Lower leg skin (tissue), 3 donors: ENCODE results near the gene CLDN11.

ENCODE experiments used
- CTCF ChIP-seq, 3 donors: fragments of 450-650 bp; IDR thresholded peaks; one replicate each; pipeline ENCODE4 v1.5.1; 2016; ENCODE audit warnings: antibody characterized with exemption in 3 of 3, mild to moderate bottlenecking in 3 of 3, moderate library complexity in 2 of 3
- POLR2A ChIP-seq, 2 donors: fragments of 450-650 bp; IDR thresholded peaks; one replicate each; pipeline ENCODE4 v1.6.1; 2016 to 2017; ENCODE audit warnings: antibody characterized with exemption in 2 of 2, mild to moderate bottlenecking in 1 of 2, moderate library complexity in 1 of 2

- TF ChIP-seq CTCF (IDR thresholded peaks at IDR 0.05) (no peak), POLR2A (IDR thresholded peaks at IDR 0.05) (no peak)
Observed at GRCh38 chr3:170421111-170421641, 2.5 kb downstream of the CLDN11 start.
